SU-DHL-6 (cell line): ENCODE measurements around the gene SLC35E4.

ENCODE experiments used
- CTCF ChIP-seq: fragments of 200-600 bp; sonication (generic); IDR thresholded peaks from one replicate; pipeline ENCODE4 v1.5.1; 2017; ENCODE audit warnings: antibody characterized with exemption, mild to moderate bottlenecking, low read length, moderate library complexity; ENCODE audit not compliant: insufficient read depth, poor library complexity, severe bottlenecking
- EZH2phosphoT487 ChIP-seq: fragments of 200-600 bp; sonication (generic), shearing (Covaris generic); conservative IDR thresholded peaks from 2 replicates; pipeline ENCODE4 v1.6.1; 2018; ENCODE audit warnings: mild to moderate bottlenecking, antibody characterized with exemption, low read length, moderate library complexity, mixed read lengths

DNA sequence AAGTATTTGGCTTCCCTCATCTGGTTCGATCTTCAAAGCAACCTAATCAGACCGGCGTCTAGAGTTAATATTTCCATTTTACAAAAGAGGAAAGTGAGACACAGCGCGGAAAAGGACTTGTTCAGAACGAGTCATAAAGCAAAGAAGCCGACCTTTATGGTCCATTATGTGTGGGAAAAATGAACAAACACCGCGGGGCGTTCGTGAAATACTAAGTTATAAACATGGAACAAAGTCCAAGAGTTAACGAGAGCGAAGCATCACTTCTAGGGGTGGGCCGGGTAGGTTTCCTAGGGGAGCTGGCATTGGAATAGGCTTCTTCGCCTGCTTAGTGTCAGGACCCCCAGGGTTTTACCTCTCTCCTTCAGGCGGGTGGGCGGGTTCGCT, 31.5 kb downstream of the SLC35E4 start:
- TF ChIP-seq CTCF (no peak), EZH2phosphoT487 (no peak)
